ENCODE data around the gene TBC1D5.

DNA sequence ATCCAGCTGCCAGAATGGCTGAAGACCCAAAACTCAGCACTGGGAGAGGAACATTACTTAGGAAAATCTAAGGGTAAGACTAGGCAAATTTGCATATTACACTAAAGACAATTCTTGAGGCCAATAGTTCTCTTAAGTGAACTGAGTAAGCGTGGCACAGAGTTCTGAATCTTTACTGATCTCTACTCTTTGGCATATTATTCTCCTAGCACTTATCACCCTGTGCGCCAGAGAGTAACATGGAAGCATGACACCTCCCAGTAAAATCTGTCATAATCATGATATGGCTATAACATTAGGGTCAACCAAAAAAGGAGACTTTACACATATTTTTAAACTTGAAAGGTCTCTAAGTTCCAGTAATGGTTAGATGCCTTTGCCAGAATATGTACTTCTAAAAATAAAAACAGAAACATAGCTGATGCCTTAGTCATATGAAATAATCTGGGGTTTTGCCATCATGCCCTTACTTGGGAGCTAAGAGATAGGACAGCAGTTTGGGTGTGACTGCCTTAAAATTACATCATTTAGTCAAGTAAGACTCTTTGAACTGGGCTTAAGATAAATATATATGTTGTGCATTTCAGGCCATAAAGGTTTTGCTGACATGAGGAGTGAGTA, 567.1 kb downstream of the TBC1D5 start:
- TF ChIP-seq, protein P1, sequence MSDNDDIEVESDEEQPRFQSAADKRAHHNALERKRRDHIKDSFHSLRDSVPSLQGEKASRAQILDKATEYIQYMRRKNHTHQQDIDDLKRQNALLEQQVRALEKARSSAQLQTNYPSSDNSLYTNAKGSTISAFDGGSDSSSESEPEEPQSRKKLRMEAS (CRISPR knock-in tag; IDR thresholded peaks at IDR 0.05): no peak
- TF ChIP-seq, protein P2, sequence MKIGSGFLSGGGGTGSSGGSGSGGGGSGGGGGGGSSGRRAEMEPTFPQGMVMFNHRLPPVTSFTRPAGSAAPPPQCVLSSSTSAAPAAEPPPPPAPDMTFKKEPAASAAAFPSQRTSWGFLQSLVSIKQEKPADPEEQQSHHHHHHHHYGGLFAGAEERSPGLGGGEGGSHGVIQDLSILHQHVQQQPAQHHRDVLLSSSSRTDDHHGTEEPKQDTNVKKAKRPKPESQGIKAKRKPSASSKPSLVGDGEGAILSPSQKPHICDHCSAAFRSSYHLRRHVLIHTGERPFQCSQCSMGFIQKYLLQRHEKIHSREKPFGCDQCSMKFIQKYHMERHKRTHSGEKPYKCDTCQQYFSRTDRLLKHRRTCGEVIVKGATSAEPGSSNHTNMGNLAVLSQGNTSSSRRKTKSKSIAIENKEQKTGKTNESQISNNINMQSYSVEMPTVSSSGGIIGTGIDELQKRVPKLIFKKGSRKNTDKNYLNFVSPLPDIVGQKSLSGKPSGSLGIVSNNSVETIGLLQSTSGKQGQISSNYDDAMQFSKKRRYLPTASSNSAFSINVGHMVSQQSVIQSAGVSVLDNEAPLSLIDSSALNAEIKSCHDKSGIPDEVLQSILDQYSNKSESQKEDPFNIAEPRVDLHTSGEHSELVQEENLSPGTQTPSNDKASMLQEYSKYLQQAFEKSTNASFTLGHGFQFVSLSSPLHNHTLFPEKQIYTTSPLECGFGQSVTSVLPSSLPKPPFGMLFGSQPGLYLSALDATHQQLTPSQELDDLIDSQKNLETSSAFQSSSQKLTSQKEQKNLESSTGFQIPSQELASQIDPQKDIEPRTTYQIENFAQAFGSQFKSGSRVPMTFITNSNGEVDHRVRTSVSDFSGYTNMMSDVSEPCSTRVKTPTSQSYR (CRISPR knock-in tag; IDR thresholded peaks at IDR 0.05): no peak
- TF ChIP-seq, protein P3, sequence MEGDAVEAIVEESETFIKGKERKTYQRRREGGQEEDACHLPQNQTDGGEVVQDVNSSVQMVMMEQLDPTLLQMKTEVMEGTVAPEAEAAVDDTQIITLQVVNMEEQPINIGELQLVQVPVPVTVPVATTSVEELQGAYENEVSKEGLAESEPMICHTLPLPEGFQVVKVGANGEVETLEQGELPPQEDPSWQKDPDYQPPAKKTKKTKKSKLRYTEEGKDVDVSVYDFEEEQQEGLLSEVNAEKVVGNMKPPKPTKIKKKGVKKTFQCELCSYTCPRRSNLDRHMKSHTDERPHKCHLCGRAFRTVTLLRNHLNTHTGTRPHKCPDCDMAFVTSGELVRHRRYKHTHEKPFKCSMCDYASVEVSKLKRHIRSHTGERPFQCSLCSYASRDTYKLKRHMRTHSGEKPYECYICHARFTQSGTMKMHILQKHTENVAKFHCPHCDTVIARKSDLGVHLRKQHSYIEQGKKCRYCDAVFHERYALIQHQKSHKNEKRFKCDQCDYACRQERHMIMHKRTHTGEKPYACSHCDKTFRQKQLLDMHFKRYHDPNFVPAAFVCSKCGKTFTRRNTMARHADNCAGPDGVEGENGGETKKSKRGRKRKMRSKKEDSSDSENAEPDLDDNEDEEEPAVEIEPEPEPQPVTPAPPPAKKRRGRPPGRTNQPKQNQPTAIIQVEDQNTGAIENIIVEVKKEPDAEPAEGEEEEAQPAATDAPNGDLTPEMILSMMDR (IDR thresholded peaks at IDR 0.05): no peak
- TF ChIP-seq NR2C2 (CRISPR knock-in tag; IDR thresholded peaks at IDR 0.05): no peak
- TF ChIP-seq, protein P4, sequence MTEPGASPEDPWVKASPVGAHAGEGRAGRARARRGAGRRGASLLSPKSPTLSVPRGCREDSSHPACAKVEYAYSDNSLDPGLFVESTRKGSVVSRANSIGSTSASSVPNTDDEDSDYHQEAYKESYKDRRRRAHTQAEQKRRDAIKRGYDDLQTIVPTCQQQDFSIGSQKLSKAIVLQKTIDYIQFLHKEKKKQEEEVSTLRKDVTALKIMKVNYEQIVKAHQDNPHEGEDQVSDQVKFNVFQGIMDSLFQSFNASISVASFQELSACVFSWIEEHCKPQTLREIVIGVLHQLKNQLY (CRISPR knock-in tag; IDR thresholded peaks at IDR 0.05): no peak
- TF ChIP-seq, protein P5, sequence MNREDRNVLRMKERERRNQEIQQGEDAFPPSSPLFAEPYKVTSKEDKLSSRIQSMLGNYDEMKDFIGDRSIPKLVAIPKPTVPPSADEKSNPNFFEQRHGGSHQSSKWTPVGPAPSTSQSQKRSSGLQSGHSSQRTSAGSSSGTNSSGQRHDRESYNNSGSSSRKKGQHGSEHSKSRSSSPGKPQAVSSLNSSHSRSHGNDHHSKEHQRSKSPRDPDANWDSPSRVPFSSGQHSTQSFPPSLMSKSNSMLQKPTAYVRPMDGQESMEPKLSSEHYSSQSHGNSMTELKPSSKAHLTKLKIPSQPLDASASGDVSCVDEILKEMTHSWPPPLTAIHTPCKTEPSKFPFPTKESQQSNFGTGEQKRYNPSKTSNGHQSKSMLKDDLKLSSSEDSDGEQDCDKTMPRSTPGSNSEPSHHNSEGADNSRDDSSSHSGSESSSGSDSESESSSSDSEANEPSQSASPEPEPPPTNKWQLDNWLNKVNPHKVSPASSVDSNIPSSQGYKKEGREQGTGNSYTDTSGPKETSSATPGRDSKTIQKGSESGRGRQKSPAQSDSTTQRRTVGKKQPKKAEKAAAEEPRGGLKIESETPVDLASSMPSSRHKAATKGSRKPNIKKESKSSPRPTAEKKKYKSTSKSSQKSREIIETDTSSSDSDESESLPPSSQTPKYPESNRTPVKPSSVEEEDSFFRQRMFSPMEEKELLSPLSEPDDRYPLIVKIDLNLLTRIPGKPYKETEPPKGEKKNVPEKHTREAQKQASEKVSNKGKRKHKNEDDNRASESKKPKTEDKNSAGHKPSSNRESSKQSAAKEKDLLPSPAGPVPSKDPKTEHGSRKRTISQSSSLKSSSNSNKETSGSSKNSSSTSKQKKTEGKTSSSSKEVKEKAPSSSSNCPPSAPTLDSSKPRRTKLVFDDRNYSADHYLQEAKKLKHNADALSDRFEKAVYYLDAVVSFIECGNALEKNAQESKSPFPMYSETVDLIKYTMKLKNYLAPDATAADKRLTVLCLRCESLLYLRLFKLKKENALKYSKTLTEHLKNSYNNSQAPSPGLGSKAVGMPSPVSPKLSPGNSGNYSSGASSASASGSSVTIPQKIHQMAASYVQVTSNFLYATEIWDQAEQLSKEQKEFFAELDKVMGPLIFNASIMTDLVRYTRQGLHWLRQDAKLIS (CRISPR knock-in tag; IDR thresholded peaks at IDR 0.05; ENCODE audit: borderline replicate concordance): no peak
- TF ChIP-seq, protein P6, sequence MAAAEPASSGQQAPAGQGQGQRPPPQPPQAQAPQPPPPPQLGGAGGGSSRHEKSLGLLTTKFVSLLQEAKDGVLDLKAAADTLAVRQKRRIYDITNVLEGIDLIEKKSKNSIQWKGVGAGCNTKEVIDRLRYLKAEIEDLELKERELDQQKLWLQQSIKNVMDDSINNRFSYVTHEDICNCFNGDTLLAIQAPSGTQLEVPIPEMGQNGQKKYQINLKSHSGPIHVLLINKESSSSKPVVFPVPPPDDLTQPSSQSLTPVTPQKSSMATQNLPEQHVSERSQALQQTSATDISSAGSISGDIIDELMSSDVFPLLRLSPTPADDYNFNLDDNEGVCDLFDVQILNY (CRISPR knock-in tag; IDR thresholded peaks at IDR 0.05): no peak
- TF ChIP-seq OVOL2 (CRISPR knock-in tag; IDR thresholded peaks at IDR 0.05; ENCODE audit: borderline replicate concordance): no peak
- TF ChIP-seq, protein P7, sequence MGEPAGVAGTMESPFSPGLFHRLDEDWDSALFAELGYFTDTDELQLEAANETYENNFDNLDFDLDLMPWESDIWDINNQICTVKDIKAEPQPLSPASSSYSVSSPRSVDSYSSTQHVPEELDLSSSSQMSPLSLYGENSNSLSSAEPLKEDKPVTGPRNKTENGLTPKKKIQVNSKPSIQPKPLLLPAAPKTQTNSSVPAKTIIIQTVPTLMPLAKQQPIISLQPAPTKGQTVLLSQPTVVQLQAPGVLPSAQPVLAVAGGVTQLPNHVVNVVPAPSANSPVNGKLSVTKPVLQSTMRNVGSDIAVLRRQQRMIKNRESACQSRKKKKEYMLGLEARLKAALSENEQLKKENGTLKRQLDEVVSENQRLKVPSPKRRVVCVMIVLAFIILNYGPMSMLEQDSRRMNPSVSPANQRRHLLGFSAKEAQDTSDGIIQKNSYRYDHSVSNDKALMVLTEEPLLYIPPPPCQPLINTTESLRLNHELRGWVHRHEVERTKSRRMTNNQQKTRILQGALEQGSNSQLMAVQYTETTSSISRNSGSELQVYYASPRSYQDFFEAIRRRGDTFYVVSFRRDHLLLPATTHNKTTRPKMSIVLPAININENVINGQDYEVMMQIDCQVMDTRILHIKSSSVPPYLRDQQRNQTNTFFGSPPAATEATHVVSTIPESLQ (CRISPR knock-in tag; IDR thresholded peaks at IDR 0.05): no peak

All from WTC11 (cell line).